SU-DHL-6 (cell line): ENCODE data around the gene KLK13.

Experiments
- CTCF ChIP-seq: fragments of 200-600 bp; sonication (generic); IDR thresholded peaks from one replicate; pipeline ENCODE4 v1.5.1; 2017; ENCODE audit warnings: antibody characterized with exemption, mild to moderate bottlenecking, low read length, moderate library complexity; ENCODE audit not compliant: insufficient read depth, poor library complexity, severe bottlenecking
- EZH2phosphoT487 ChIP-seq: fragments of 200-600 bp; sonication (generic), shearing (Covaris generic); conservative IDR thresholded peaks from 2 replicates; pipeline ENCODE4 v1.6.1; 2018; ENCODE audit warnings: mild to moderate bottlenecking, antibody characterized with exemption, low read length, moderate library complexity, mixed read lengths

GRCh38 chr19:51047031-51047335 lies 17.9 kb downstream of the KLK13 start:
- no peak for TF ChIP-seq CTCF
- TF ChIP-seq EZH2phosphoT487 = no peak
